Natural killer cell (primary cell): Measurements from ENCODE around the gene UAP1L1. TPM values are rescaled to one million over a fixed set of nuclear protein-coding genes. Genes with fewer than 3 reads are reported as not detected.

Source experiments
- ATAC-seq, 3 donors: fragments of 150-1000 bp in 2 of 3; fragments of 200-7000 bp in 1 of 3; cut with Tn5 transposase; 1 replicate in 1 of 3; 2 replicates in 2 of 3; pipeline ENCODE4 v1.10.0; 2021; ENCODE audit warnings: mild to moderate bottlenecking in 2 of 3, moderate library complexity in 2 of 3
- DNase-seq, 2 donors: peaks; one replicate each; pipeline versions ENCODE4 v3.0.0 to v3.0.0-alpha.2; 2013 to 2021; ENCODE audit warnings: mixed read lengths in 1 of 2
- H3K27ac ChIP-seq: one replicate; pipeline ENCODE4 v1.5.1; 2013; ENCODE audit warnings: mild to moderate bottlenecking, low read length
- H3K27me3 ChIP-seq: one replicate; pipeline ENCODE4 v1.6.1; 2013; ENCODE audit warnings: low read length; ENCODE audit not compliant: control insufficient read depth, insufficient read depth
- H3K36me3 ChIP-seq: one replicate; pipeline ENCODE4 v1.6.1; 2013; ENCODE audit warnings: low read length; ENCODE audit not compliant: control insufficient read depth, insufficient read depth
- H3K4me1 ChIP-seq: one replicate; pipeline ENCODE4 v1.6.1; 2013; ENCODE audit warnings: low read length; ENCODE audit not compliant: control insufficient read depth, insufficient read depth
- H3K4me3 ChIP-seq: one replicate; pipeline ENCODE4 v1.5.1; 2013; ENCODE audit warnings: low read length
- H3K9me3 ChIP-seq: one replicate; pipeline ENCODE4 v1.6.1; 2013; ENCODE audit warnings: low read length; ENCODE audit not compliant: control insufficient read depth, insufficient read depth
- H3K27ac Mint-ChIP-seq, 2 donors: one replicate each; pipeline ENCODE4 v1.8.0; 2022; ENCODE audit warnings: mild to moderate bottlenecking in 2 of 2, mixed read lengths in 2 of 2, moderate library complexity in 1 of 2
- H3K27me3 Mint-ChIP-seq, 2 donors: one replicate each; pipeline ENCODE4 v1.8.0; 2022; ENCODE audit warnings: low read depth in 2 of 2, mixed read lengths in 2 of 2
- H3K36me3 Mint-ChIP-seq: one replicate; pipeline ENCODE4 v1.8.0; 2022; ENCODE audit warnings: mixed read lengths
- H3K4me1 Mint-ChIP-seq, 2 donors: one replicate each; pipeline ENCODE4 v1.8.0; 2022; ENCODE audit warnings: mixed read lengths in 2 of 2
- H3K4me3 Mint-ChIP-seq: one replicate; pipeline ENCODE4 v1.8.0; 2022; ENCODE audit warnings: mild to moderate bottlenecking, moderate library complexity, mixed read lengths
- H3K9me3 Mint-ChIP-seq, 2 donors: one replicate each; pipeline ENCODE4 v1.8.0; 2022; ENCODE audit warnings: mixed read lengths in 2 of 2
- WGBS: methylation state at CpG from one replicate; pipeline ENCODE4 v1.1.7; 2013; ENCODE audit warnings: missing lambda C conversion rate; ENCODE audit not compliant: insufficient coverage; 5-methylcytosine and 5-hydroxymethylcytosine counted together
- intact Hi-C: fragments of 100-400 bp; cut with micrococcal nuclease; formaldehyde crosslinking; loops from one replicate; pipeline ENCODE4 v1.14.2; 2022
- total RNA-seq, 4 donors: library from RNA; stranded (reverse); fragments of 120-200 nt in 1 of 4; gene quantifications; one replicate each; pipeline versions ENCODE4 v1.2.3 to v1.2.4, GENCODE V29; 2013 to 2022
- TF ChIP-seq, protein P1 (sequence below): fragments of 200-600 bp; IDR thresholded peaks from one replicate; pipeline ENCODE4 v1.8.0; 2022; ENCODE audit warnings: antibody characterized with exemption

Gene UAP1L1
- total RNA-seq, 3 donors from 2014 or later (not counting 1 experiment from before 2014, with no cell fraction given): 10.5 to 25.8 (median 19.3) TPM

DNA sequence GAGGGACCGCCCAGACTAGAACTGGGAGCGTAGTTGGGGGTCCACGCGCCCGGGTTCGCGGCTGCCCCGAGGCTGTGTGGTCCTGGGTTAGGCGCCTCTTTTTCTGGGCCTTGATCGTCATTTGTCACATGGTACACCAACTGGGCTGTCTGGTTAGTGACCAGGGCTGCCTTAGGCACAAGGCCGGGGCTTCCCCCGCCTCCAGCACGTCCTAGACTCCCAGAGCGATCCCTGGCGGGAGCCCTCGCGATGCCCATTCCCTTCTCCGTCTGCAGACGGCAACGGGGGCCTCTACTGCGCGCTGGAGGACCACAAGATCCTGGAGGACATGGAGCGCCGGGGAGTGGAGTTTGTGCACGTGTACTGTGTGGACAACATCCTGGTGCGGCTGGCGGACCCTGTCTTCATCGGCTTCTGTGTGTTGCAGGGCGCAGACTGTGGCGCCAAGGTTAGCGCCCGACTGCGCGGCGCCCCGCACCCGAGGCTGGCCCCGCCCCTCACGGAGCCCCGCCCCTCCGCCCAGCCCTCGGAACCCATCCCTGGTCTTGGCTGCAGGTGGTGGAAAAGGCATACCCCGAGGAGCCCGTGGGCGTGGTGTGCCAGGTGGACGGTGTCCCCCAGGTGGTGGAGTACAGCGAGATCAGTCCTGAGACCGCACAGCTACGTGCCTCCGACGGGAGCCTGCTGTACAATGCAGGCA lies 1.5 kb downstream of the UAP1L1 start:
- Histone ChIP-seq H3K4me1 (peaks cover 19% of the 10 kb centered on the region), H3K9me3 (no peaks in the 10 kb centered on the region), H3K36me3 (peaks cover 2% of the 10 kb centered on the region), H3K4me3 (no peak overlapping the region), H3K27me3 (no peaks in the 10 kb centered on the region), H3K27ac (no peak overlapping the region)
- WGBS: 92% methylated on average over 51 of the region's 51 CpGs
- DNase-seq (no peak), ATAC-seq (no peak)
- peak overlapping the region; percentile 77 for H3K4me3 Mint-ChIP-seq
- TF ChIP-seq, protein P1, sequence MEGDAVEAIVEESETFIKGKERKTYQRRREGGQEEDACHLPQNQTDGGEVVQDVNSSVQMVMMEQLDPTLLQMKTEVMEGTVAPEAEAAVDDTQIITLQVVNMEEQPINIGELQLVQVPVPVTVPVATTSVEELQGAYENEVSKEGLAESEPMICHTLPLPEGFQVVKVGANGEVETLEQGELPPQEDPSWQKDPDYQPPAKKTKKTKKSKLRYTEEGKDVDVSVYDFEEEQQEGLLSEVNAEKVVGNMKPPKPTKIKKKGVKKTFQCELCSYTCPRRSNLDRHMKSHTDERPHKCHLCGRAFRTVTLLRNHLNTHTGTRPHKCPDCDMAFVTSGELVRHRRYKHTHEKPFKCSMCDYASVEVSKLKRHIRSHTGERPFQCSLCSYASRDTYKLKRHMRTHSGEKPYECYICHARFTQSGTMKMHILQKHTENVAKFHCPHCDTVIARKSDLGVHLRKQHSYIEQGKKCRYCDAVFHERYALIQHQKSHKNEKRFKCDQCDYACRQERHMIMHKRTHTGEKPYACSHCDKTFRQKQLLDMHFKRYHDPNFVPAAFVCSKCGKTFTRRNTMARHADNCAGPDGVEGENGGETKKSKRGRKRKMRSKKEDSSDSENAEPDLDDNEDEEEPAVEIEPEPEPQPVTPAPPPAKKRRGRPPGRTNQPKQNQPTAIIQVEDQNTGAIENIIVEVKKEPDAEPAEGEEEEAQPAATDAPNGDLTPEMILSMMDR: no peak
- no peak overlapping the region for H3K27ac Mint-ChIP-seq
- no peaks in the 10 kb centered on the region for H3K36me3 Mint-ChIP-seq
- intact Hi-C loops: no loop called here
- H3K27me3 Mint-ChIP-seq: no peaks in the 10 kb centered on the region
- H3K9me3 Mint-ChIP-seq: no peaks in the 10 kb centered on the region
- H3K4me1 Mint-ChIP-seq: peaks cover 0 to 1% of the 10 kb centered on the region in 2 donors

DNA sequence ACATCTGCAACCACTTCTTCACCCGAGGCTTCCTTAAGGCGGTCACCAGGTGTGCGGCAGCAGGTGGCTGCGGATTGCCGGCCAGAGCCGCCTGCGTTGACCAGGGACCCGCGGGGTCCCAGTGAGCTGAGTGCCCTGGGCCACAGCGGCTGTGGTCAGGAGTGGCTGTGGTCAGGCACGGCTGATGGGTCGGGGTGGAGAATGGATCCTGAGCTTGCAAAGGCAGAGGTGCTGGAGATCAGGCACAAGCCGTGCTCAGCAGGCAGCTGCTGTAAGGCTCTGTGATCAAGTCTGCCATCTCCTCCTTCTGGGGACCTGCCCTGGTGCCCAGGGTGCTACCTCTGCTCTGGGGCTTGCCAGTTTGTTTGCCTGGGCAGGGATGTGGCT lies 2.1 kb downstream of the UAP1L1 start:
- Histone ChIP-seq H3K4me1 (peaks cover 19% of the 10 kb centered on the region), H3K36me3 (peaks cover 2% of the 10 kb centered on the region), H3K27me3 (no peaks in the 10 kb centered on the region), H3K9me3 (no peaks in the 10 kb centered on the region), H3K27ac (no peak overlapping the region), H3K4me3 (no peak overlapping the region)
- TF ChIP-seq, protein P1: no peak
- intact Hi-C loops: no loop called here
- no peaks in the 10 kb centered on the region for H3K36me3 Mint-ChIP-seq
- no peak overlapping the region for H3K27ac Mint-ChIP-seq
- no peaks in the 10 kb centered on the region for H3K4me1 Mint-ChIP-seq
- DNase-seq: no peak
- peak overlapping the region; percentile 47 for H3K4me3 Mint-ChIP-seq
- no peaks in the 10 kb centered on the region for H3K27me3 Mint-ChIP-seq
- no peak for ATAC-seq
- 95% methylated on average over 13 of the region's 13 CpGs for WGBS
- H3K9me3 Mint-ChIP-seq: no peaks in the 10 kb centered on the region

GRCh38 chr9:137080260-137081122 lies 3.2 kb downstream of the UAP1L1 start:
- Histone ChIP-seq H3K27ac (no peak overlapping the region), H3K27me3 (no peaks in the 10 kb centered on the region), H3K9me3 (no peaks in the 10 kb centered on the region), H3K4me3 (no peak overlapping the region), H3K36me3 (peaks cover 2% of the 10 kb centered on the region), H3K4me1 (peaks cover 24% of the 10 kb centered on the region)
- TF ChIP-seq, protein P1: no peak
- intact Hi-C loops: no loop called here
- DNase-seq: no peak
- WGBS: 97% methylated on average over 24 of the region's 24 CpGs
- Mint-ChIP-seq H3K27ac (no peak overlapping the region), H3K4me1 (peaks cover 1 to 2% of the 10 kb centered on the region in 2 donors), H3K4me3 (peak overlapping the region; percentile 47), H3K27me3 (no peaks in the 10 kb centered on the region), H3K9me3 (no peaks in the 10 kb centered on the region), H3K36me3 (no peaks in the 10 kb centered on the region)
- no peak for ATAC-seq
